Kidney epithelial cell (primary cell): Measurements from ENCODE around the gene GPA33. TPM values are rescaled to one million over a fixed set of nuclear protein-coding genes. Genes with fewer than 3 reads are reported as not detected.

Source experiments
- DNase-seq: peaks from one replicate; pipeline ENCODE4 v3.0.0-alpha.2; 2010; ENCODE audit warnings: low read depth
- H3K27me3 ChIP-seq: 2 replicates; pipeline ENCODE4 v1.6.0; 2011; ENCODE audit warnings: low read length; ENCODE audit not compliant: control insufficient read depth, insufficient read depth
- H3K36me3 ChIP-seq: 2 replicates; pipeline ENCODE4 v1.5.1; 2011; ENCODE audit warnings: low read length; ENCODE audit not compliant: control insufficient read depth, insufficient read depth
- H3K4me3 ChIP-seq: 2 replicates; pipeline ENCODE4 v1.5.1; 2011; ENCODE audit warnings: low read depth, mild to moderate bottlenecking, control low read depth, low read length
- total RNA-seq: library from RNA; depleted of rRNA; stranded (reverse); fragments of >200 nt; gene quantifications from 2 replicates; pipeline ENCODE4 v1.2.3, GENCODE V29; 2015
- TF ChIP-seq, protein P1 (sequence below): IDR thresholded peaks from 2 replicates; pipeline ENCODE4 v1.5.1; 2011; ENCODE audit warnings: mild to moderate bottlenecking, moderate library complexity, low read length, control low read depth, inconsistent platforms; ENCODE audit not compliant: insufficient read depth, poor library complexity, severe bottlenecking

GPA33 gene
- total RNA-seq, 1 donor from 2014 or later: not detected

DNA sequence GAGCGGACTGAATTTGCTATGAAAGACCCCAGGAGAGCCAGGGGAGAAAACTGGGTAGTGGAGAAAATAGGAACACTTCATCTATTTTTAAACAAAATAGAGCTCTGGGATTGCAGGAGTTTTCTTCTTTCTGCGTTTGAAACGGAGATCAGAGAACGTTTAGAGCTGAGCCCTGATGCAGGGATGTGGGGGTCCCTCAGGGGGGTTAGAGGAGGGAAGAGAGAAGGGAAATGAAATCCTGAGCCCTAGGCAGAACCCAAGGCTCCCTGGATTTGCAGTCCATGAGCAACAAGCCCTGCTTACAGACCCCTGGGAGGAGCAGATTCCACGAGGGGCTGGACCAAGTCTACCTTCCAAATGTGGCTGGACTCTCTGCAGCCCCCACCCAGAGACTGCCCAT lies 25.5 kb upstream of the GPA33 start:
- no peaks in the 10 kb centered on the region for H3K27me3 ChIP-seq
- no peaks in the 10 kb centered on the region for H3K36me3 ChIP-seq
- no peak for DNase-seq
- H3K4me3 ChIP-seq: no peak overlapping the region
- TF ChIP-seq, protein P1, sequence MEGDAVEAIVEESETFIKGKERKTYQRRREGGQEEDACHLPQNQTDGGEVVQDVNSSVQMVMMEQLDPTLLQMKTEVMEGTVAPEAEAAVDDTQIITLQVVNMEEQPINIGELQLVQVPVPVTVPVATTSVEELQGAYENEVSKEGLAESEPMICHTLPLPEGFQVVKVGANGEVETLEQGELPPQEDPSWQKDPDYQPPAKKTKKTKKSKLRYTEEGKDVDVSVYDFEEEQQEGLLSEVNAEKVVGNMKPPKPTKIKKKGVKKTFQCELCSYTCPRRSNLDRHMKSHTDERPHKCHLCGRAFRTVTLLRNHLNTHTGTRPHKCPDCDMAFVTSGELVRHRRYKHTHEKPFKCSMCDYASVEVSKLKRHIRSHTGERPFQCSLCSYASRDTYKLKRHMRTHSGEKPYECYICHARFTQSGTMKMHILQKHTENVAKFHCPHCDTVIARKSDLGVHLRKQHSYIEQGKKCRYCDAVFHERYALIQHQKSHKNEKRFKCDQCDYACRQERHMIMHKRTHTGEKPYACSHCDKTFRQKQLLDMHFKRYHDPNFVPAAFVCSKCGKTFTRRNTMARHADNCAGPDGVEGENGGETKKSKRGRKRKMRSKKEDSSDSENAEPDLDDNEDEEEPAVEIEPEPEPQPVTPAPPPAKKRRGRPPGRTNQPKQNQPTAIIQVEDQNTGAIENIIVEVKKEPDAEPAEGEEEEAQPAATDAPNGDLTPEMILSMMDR: no peak

DNA sequence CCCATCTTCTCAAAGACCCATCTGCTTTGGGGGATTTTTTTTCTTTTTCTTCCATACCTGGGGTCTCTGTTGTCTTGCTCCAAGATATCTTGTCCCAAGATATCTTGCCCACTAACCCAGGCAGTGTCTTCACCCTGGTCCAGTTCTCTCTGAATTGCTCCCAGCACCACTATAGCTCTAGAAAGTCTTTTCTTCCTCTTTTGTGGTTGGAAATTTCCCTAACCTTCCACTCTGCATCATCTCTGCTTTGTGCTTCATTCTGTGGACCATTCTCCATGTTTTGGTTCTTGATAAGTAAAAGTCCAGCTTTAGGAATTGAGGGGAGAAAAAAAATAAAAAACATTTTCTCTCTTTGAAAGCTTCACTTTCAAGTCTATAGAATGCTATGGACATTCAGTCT lies 24.5 kb upstream of the GPA33 start:
- Histone ChIP-seq H3K4me3 (no peak overlapping the region), H3K27me3 (no peaks in the 10 kb centered on the region), H3K36me3 (no peaks in the 10 kb centered on the region)
- TF ChIP-seq, protein P1: no peak
- no peak for DNase-seq

DNA sequence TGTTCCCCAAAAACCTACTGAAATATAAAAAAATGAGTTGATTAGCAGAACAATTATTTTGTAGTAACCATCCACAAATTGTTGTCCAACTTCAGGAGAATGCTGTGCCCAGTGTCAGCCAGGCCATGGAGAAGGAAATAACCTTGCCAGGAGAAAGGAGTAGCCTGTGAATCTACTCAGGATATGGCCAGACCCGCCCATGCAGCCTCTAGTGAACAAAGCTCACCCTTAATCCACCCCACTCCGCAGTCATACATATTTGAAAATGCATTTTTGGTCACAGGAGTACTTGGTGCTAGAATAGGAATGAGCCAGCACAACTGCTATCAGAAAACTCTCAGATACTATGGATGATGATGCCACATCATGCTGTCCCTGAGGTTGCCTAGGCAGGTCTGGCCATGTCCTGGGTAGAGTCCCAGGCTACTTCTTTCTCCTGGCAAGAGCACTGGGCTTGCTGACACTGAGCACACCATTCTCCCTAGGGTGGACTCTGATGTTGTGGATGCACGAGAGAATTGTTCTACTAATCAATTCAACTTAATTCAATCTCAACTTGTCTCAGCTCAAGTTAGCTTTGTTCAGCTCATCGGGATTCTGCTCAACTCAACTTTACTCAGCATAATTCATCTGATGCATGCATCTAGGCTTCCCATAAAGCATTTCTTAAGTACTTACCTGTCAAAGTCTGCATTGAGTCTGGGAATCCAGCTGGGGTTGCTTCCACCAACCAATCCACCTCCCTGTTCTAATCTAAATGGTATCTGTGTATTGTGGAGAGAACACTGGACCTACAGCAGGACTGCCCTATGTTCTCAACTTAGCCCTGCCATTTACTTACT lies 21.9 kb upstream of the GPA33 start:
- Histone ChIP-seq H3K4me3 (no peak overlapping the region), H3K36me3 (no peaks in the 10 kb centered on the region), H3K27me3 (no peaks in the 10 kb centered on the region)
- TF ChIP-seq, protein P1: no peak
- no peak for DNase-seq

DNA sequence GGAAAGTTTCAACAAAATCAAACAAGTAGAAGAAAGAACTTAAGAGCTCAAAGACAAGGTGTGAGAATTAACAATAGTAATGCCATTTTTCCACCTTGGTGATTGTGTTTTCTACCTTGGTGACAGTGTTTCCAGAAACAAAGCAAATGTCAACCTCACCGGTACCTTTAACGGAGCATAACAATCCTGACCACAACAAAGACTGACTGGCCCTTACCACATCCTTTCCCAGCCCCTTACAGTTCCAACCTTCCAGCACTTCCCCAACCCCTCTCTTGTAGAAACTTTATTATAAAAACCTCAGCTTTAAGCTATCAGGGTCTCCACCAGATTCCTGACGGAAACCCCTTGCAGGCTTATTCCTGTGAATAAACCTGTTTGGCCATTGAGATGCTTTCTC lies 20.4 kb upstream of the GPA33 start:
- Histone ChIP-seq H3K4me3 (no peak overlapping the region), H3K36me3 (no peaks in the 10 kb centered on the region), H3K27me3 (no peaks in the 10 kb centered on the region)
- DNase-seq: no peak
- TF ChIP-seq, protein P1: no peak

DNA sequence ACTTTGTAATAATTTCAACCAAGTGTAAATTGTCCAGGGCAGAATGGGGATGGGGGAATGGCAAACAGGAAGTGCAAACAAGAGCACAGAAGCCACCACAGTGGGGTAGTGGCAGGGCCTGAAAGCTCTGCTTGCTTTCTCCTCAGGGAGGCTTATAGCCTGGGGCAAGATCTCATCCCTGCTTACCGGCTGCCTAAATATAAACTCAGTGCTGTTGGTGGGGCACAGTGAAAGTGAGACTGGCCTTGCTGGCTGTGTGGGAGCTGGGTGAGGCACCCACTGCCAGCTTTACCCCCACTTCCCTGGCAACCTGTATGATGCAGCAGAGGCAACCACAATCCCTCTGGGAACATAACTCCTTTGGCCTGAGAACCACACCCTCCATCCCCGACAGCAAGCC lies 18.9 kb upstream of the GPA33 start:
- no peaks in the 10 kb centered on the region for H3K27me3 ChIP-seq
- TF ChIP-seq, protein P1: no peak
- no peaks in the 10 kb centered on the region for H3K36me3 ChIP-seq
- H3K4me3 ChIP-seq: no peak overlapping the region
- DNase-seq: no peak

DNA sequence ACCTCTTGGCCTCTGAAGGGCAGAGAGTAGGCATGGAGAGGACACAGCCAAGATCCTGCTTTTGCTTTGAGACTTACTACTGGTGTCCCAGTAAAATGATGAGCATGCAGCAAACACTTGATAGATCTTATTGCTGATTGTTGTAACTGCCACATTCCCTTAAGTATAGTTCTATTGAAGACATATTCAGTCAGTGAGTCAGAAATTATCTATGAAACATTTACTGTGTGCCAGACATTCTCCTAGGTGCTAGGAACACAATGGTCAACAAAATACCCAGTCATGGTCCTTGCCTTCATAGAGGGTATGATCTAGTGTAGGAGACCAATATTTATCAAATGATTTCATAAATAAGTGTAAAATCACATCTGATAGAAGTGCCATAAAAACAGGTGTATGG lies 17.3 kb upstream of the GPA33 start:
- DNase-seq: no peak
- no peaks in the 10 kb centered on the region for H3K27me3 ChIP-seq
- TF ChIP-seq, protein P1: no peak
- H3K4me3 ChIP-seq: no peak overlapping the region
- H3K36me3 ChIP-seq: no peaks in the 10 kb centered on the region
